H1 (cell line): Measurements from ENCODE around the gene COL20A1. TPM values are rescaled to one million over a fixed set of nuclear protein-coding genes. Genes with fewer than 3 reads are reported as not detected.

ENCODE experiments used
- CTCF ChIA-PET: fragments of 300-600 bp; sonication (Branson Sonifier 250); formaldehyde crosslinking; loops from one replicate; lab custom pipeline; 2021; ENCODE audit not compliant: partially characterized antibody; lab: Charles Lee
- POLR2A ChIA-PET: fragments of 300-600 bp; sonication (Branson Sonifier 250); formaldehyde crosslinking; loops from one replicate; lab custom pipeline; 2021; ENCODE audit warnings: inconsistent platforms; ENCODE audit not compliant: partially characterized antibody; lab: Charles Lee
- DNase-seq, 2 experiments: peaks; one replicate each; pipeline versions ENCODE4 v3.0.0 to v3.0.0-alpha.2; 2010 to 2022; ENCODE audit warnings: low spot score in 2 of 2, low read depth in 1 of 2, mixed read lengths in 1 of 2
- FAIRE-seq: peaks from 2 replicates; lab custom pipeline; 2011; peaks lifted over from hg19 to GRCh38; lab: Jason Lieb, UNC
- H2AFZ ChIP-seq: 2 replicates; pipeline ENCODE4 v1.8.1; 2012; ENCODE audit warnings: low read length, inconsistent platforms
- H2AK5ac ChIP-seq: 2 replicates; pipeline ENCODE4 v1.6.1; 2013; ENCODE audit warnings: low read depth, low read length
- H2BK120ac ChIP-seq: replicated peaks from 2 replicates; pipeline ENCODE3; 2013; ENCODE audit warnings: low read depth, low read length, inconsistent platforms
- H2BK12ac ChIP-seq: 2 replicates; pipeline ENCODE4 v1.6.1; 2013; ENCODE audit warnings: low read depth, low read length
- H2BK15ac ChIP-seq: 2 replicates; pipeline ENCODE4 v1.6.1; 2013; ENCODE audit warnings: low read length
- H2BK20ac ChIP-seq: 2 replicates; pipeline ENCODE4 v1.6.1; 2013; ENCODE audit warnings: low read length
- H2BK5ac ChIP-seq: 2 replicates; pipeline ENCODE4 v1.6.1; 2013; ENCODE audit warnings: low read depth, low read length
- H3K14ac ChIP-seq: 2 replicates; pipeline ENCODE4 v1.6.1; 2013; ENCODE audit warnings: inconsistent platforms; ENCODE audit not compliant: insufficient read length
- H3K18ac ChIP-seq: 2 replicates; pipeline ENCODE4 v1.6.1; 2013; ENCODE audit warnings: low read length; ENCODE audit errors: extremely low read depth
- H3K23ac ChIP-seq: 2 replicates; pipeline ENCODE4 v1.6.1; 2013; ENCODE audit warnings: inconsistent platforms; ENCODE audit not compliant: insufficient read length
- H3K23me2 ChIP-seq: 2 replicates; pipeline ENCODE4 v1.6.1; 2013; ENCODE audit warnings: low read depth, low read length
- H3K27ac ChIP-seq: 2 replicates; pipeline ENCODE4 v1.6.1; 2011; ENCODE audit warnings: low read depth, low read length, inconsistent platforms
- H3K27me3 ChIP-seq, 4 experiments: replicated peaks in 1 of 4; 1 replicate in 1 of 4; 2 replicates in 3 of 4; pipeline versions ENCODE4 v1.6.1 to v1.8.1; 2011 to 2013; ENCODE audit warnings: low read length in 3 of 4, mild to moderate bottlenecking in 3 of 4, inconsistent platforms in 2 of 4, mixed read lengths in 2 of 4, moderate library complexity in 1 of 4; ENCODE audit not compliant: control insufficient read depth in 3 of 4, insufficient read depth in 3 of 4; ENCODE audit errors: extremely low read depth in 1 of 4
- H3K36me3 ChIP-seq, 4 experiments: 2 replicates each; pipeline versions ENCODE4 v1.6.1 to v1.8.1; 2011 to 2013; ENCODE audit warnings: mild to moderate bottlenecking in 4 of 4, low read length in 3 of 4, moderate library complexity in 2 of 4, control low read depth in 1 of 4, inconsistent platforms in 1 of 4; ENCODE audit not compliant: insufficient read depth in 4 of 4, control insufficient read depth in 2 of 4
- H3K4ac ChIP-seq: replicated peaks from 2 replicates; pipeline ENCODE3; 2013; ENCODE audit warnings: low read length, low read depth, mixed read lengths, inconsistent platforms; ENCODE audit not compliant: insufficient read length
- H3K4me1 ChIP-seq, 4 experiments: replicated peaks in 1 of 4; 1 replicate in 1 of 4; 2 replicates in 3 of 4; pipeline versions ENCODE4 v1.6.1 to v1.8.1; 2011 to 2013; ENCODE audit warnings: low read length in 3 of 4, inconsistent platforms in 2 of 4, mixed read lengths in 1 of 4; ENCODE audit not compliant: insufficient read depth in 4 of 4, control insufficient read depth in 3 of 4
- H3K4me2 ChIP-seq, 2 experiments: 2 replicates each; pipeline versions ENCODE4 v1.6.1 to v1.8.1; 2011 to 2013; ENCODE audit warnings: low read depth in 2 of 2, low read length in 2 of 2, control low read depth in 1 of 2, inconsistent platforms in 1 of 2, mild to moderate bottlenecking in 1 of 2; ENCODE audit not compliant: insufficient read depth in 1 of 2
- H3K4me3 ChIP-seq, 4 experiments: fragments of 200-600, 300-600 bp in 1 of 4; sonication (generic), shearing (Covaris generic), sonication (Bioruptor Twin) in 1 of 4; 2 replicates each; pipeline versions ENCODE4 v1.5.1 to v1.8.1; 2011 to 2016; ENCODE audit warnings: low read length in 4 of 4, low read depth in 3 of 4, control low read depth in 2 of 4, inconsistent platforms in 2 of 4, mild to moderate bottlenecking in 2 of 4, mixed read lengths in 1 of 4, moderate library complexity in 1 of 4; ENCODE audit not compliant: insufficient read depth in 2 of 4; ENCODE audit errors: extremely low read depth in 1 of 4
- H3K56ac ChIP-seq: replicated peaks from 2 replicates; pipeline ENCODE3; 2013; ENCODE audit warnings: low read depth, mild to moderate bottlenecking, mixed read lengths, low read length, inconsistent platforms; ENCODE audit not compliant: insufficient read length
- H3K79me1 ChIP-seq: 2 replicates; pipeline ENCODE4 v1.6.1; 2013; ENCODE audit warnings: low read depth, low read length, control low read depth
- H3K79me2 ChIP-seq, 2 experiments: 2 replicates each; pipeline versions ENCODE4 v1.6.1 to v1.8.1; 2012 to 2013; ENCODE audit warnings: low read length in 2 of 2, mild to moderate bottlenecking in 2 of 2, inconsistent platforms in 1 of 2; ENCODE audit not compliant: insufficient read depth in 2 of 2, control insufficient read depth in 1 of 2
- H3K9ac ChIP-seq, 4 experiments: replicated peaks in 1 of 4; 1 replicate in 1 of 4; 2 replicates in 3 of 4; pipeline versions ENCODE4 v1.6.1 to v1.8.1; 2011 to 2013; ENCODE audit warnings: low read depth in 3 of 4, low read length in 3 of 4, control low read depth in 2 of 4, mild to moderate bottlenecking in 2 of 4, moderate library complexity in 2 of 4, inconsistent platforms in 1 of 4; ENCODE audit errors: extremely low read depth in 1 of 4
- H3K9me3 ChIP-seq, 2 experiments: 2 replicates each; pipeline versions ENCODE4 v1.6.1 to v1.8.1; 2012 to 2013; ENCODE audit warnings: mild to moderate bottlenecking in 2 of 2, moderate library complexity in 2 of 2, control low read depth in 1 of 2, inconsistent platforms in 1 of 2, low read depth in 1 of 2, low read length in 1 of 2, mixed read lengths in 1 of 2; ENCODE audit not compliant: insufficient read depth in 2 of 2
- H4K20me1 ChIP-seq, 2 experiments: replicated peaks in 1 of 2; 2 replicates each; pipeline versions ENCODE3 to v1.8.1; 2011 to 2013; ENCODE audit warnings: inconsistent platforms in 2 of 2, low read length in 2 of 2, mild to moderate bottlenecking in 1 of 2; ENCODE audit not compliant: insufficient read depth in 2 of 2, control insufficient read depth in 1 of 2
- H4K5ac ChIP-seq: 2 replicates; pipeline ENCODE4 v1.6.1; 2013; ENCODE audit warnings: low read length, low read depth, mixed read lengths, inconsistent platforms; ENCODE audit not compliant: insufficient read length
- H4K8ac ChIP-seq: 2 replicates; pipeline ENCODE4 v1.8.0; 2013; ENCODE audit warnings: mild to moderate bottlenecking, moderate library complexity, low read length, inconsistent platforms; ENCODE audit not compliant: insufficient read depth; ENCODE audit errors: extremely low read depth
- H4K91ac ChIP-seq: replicated peaks from 2 replicates; pipeline ENCODE3; 2013; ENCODE audit warnings: low read length, mixed read lengths, inconsistent platforms; ENCODE audit not compliant: insufficient read length
- ATF2 ChIP-seq: IDR thresholded peaks from 2 replicates; pipeline ENCODE4 v1.6.1; 2012; ENCODE audit warnings: low read length, inconsistent platforms
- BACH1 ChIP-seq: IDR thresholded peaks from 2 replicates; pipeline ENCODE4 v1.6.1; 2012; ENCODE audit warnings: low read length, improper control_type of control experiment
- BRCA1 ChIP-seq: IDR thresholded peaks from 2 replicates; pipeline ENCODE4 v1.6.1; 2012; ENCODE audit warnings: low read depth, low read length, improper control_type of control experiment
- CHD1 ChIP-seq: IDR thresholded peaks from 2 replicates; pipeline ENCODE4 v1.6.1; 2012; ENCODE audit warnings: low read depth, low read length, improper control_type of control experiment
- FOSL1 ChIP-seq: IDR thresholded peaks from 2 replicates; pipeline ENCODE4 v1.6.1; 2011; ENCODE audit warnings: mild to moderate bottlenecking, low read depth, low read length, moderate library complexity; ENCODE audit not compliant: insufficient read depth
- NANOG ChIP-seq: IDR thresholded peaks from 2 replicates; pipeline ENCODE4 v1.6.1; 2011; ENCODE audit warnings: low read length, low read depth, mild to moderate bottlenecking, inconsistent platforms; ENCODE audit not compliant: insufficient read depth, poor library complexity, severe bottlenecking
- PHF8 ChIP-seq: fragments of 200-600 bp; sonication (generic); conservative IDR thresholded peaks from 2 replicates; pipeline ENCODE4 v1.7.1; 2012; ENCODE audit warnings: low read depth, mild to moderate bottlenecking, inconsistent platforms, low read length, moderate library complexity
- SIN3A ChIP-seq, 2 experiments: IDR thresholded peaks in 1 of 2; conservative IDR thresholded peaks in 1 of 2; 2 replicates each; pipeline ENCODE4 v1.6.1; 2011 to 2012; ENCODE audit warnings: low read length in 2 of 2, improper control_type of control experiment in 1 of 2, low read depth in 1 of 2, mild to moderate bottlenecking in 1 of 2
- TAF7 ChIP-seq: optimal IDR thresholded peaks from 2 replicates; pipeline ENCODE3; 2011; ENCODE audit warnings: low read depth, mild to moderate bottlenecking, inconsistent platforms, low read length, moderate library complexity, borderline replicate concordance
- ZNF274 ChIP-seq: IDR thresholded peaks from 2 replicates; pipeline ENCODE4 v1.7.0; 2012; ENCODE audit warnings: low read length, borderline replicate concordance; ENCODE audit errors: extremely low read depth
- WGBS, 2 experiments: shearing (Covaris generic) in 1 of 2; methylation state at CpG; one replicate each; pipeline versions ENCODE4 v1.1.6 to v1.1.7; 2013 to 2015; ENCODE audit warnings: low lambda C conversion rate in 2 of 2, mixed read lengths in 2 of 2, inconsistent platforms in 1 of 2, low coverage in 1 of 2, missing lambda C conversion rate in 1 of 2; ENCODE audit not compliant: insufficient replicate concordance in 2 of 2, insufficient coverage in 1 of 2, insufficient read length in 1 of 2; ENCODE audit errors: extremely low coverage in 1 of 2, missing lambda C conversion rate in 1 of 2; 5-methylcytosine and 5-hydroxymethylcytosine counted together
- polyA plus RNA-seq, 7 experiments: library from polyadenylated mRNA; depleted of rRNA in 3 of 7; stranded (reverse) in 5 of 7; unstranded in 2 of 7; fragments of >200 nt in 5 of 7; fragments of 200-250 nt in 2 of 7; gene quantifications; 1 replicate in 5 of 7; 2 replicates in 1 of 7; 4 replicates in 1 of 7; pipeline versions ENCODE4 v1.2.1 to v1.2.3, GENCODE V29; 2011 to 2013; ENCODE audit warnings: missing spikeins in 2 of 7, mixed read lengths in 2 of 7
- total RNA-seq: library from RNA; stranded (reverse); fragmentation: NEBNext Ultra II Directional; extraction: Animal tissue kit (Norgen Biotek cat#: 25700); gene quantifications from 2 replicates; pipeline ENCODE4 v1.2.1, GENCODE V29; 2021

Gene COL20A1
- total and polyA plus RNA-seq, 2 of the 8 experiments (the other 6 are each of a cell fraction or from before 2014, with no cell fraction given): 0.19 to 0.21 TPM

- Histone ChIP-seq H2AK5ac (peak overlapping the region; percentile 93; the same call in 1 of the 2 replicates), H3K56ac (no peak overlapping the region), H3K4ac (no peak overlapping the region), H3K18ac (no peak overlapping the region), H3K9ac (no peak overlapping the region; a peak in 1 of 7 replicates), H3K79me1 (peaks cover 2% of the 10 kb centered on the region; the same call in 1 of the 2 replicates), H3K23ac (no peak overlapping the region), H4K91ac (peak overlapping the region; percentile 12), H4K5ac (no peak overlapping the region), H3K4me3 (no peak overlapping the region), H3K14ac (no peak overlapping the region), H2AFZ (no peak overlapping the region), H2BK12ac (peak overlapping the region; percentile 75; the same call in 1 of the 2 replicates), H3K27me3 (no peaks in the 10 kb centered on the region; a peak in 1 of 7 replicates), H3K9me3 (no peaks in the 10 kb centered on the region), H4K8ac (peak overlapping the region; percentile 51; the same call in 1 of the 2 replicates), H2BK20ac (no peak overlapping the region), H3K4me1 (peaks cover 0 to 7% (median 2%) of the 10 kb centered on the region in 4 experiments; a peak in 3 of 7 replicates), H3K4me2 (no peak overlapping the region), H3K79me2 (no peaks in the 10 kb centered on the region), H2BK5ac (no peak overlapping the region), H3K23me2 (0 out of 2 replicates have a peak, but pooled peaks cover 3% of the 10 kb centered on the region), H3K27ac (no peak overlapping the region), H2BK15ac (peak overlapping the region; percentile 99), H3K36me3 (no peaks in the 10 kb centered on the region), H4K20me1 (no peaks in the 10 kb centered on the region), H2BK120ac (peak overlapping the region; percentile 47)
- WGBS, 2 experiments: 89% methylated on average over 10 of the region's 10 CpGs; no CpG with 5 or more reads in 1 of the 2 experiments
- ChIA-PET POLR2A (no interaction called here), CTCF (interaction anchor here (3.1 to 5.2 kb wide), 4 partner anchors 9 to 60 kb away, joined by 13 to 25 read pairs (median 18); no protein-coding TSS in a partner anchor)
- FAIRE-seq (no peak), DNase-seq (no peak)
- no peak for TF ChIP-seq ATF2
- no peak for TF ChIP-seq FOSL1
- no peak for TF ChIP-seq BRCA1
- TF ChIP-seq BACH1: no peak
- TF ChIP-seq SIN3A (conservative IDR thresholded peaks at IDR 0.05 in 1 of 2, IDR thresholded peaks at IDR 0.05 in 1 of 2; ENCODE audit: low read depth in 1 of 2, low read length in 2 of 2): no peak
- TF ChIP-seq CHD1: no peak
- no peak for TF ChIP-seq NANOG
- no peak for TF ChIP-seq PHF8
- TF ChIP-seq TAF7: no peak
- TF ChIP-seq ZNF274: no peak
Measured at GRCh38 chr20:63369024-63369530, 76.1 kb downstream of the COL20A1 start.
